GM21528 (cell line): ENCODE measurements around the gene CEBPE.
A peak's percentile ranks its signal among the peaks of the same experiment; 100 is the strongest.
"Not testable (repeated sequence)": the region's sequence is repeated elsewhere in the genome, so short reads cannot be mapped to it uniquely, and the experiment has no call there.

Experiments
- ATAC-seq: cut with Tn5 transposase; IDR thresholded peaks from one replicate; pipeline ENCODE4 v1.9.1; 2021; ENCODE audit warnings: mild to moderate bottlenecking, moderate library complexity; ENCODE audit not compliant: unreplicated experiment, low FRiP score

The CEBPE gene

GRCh38 chr14:23124337-23124954, 5.4 kb upstream of the CEBPE start:
- no peak for ATAC-seq

GRCh38 chr14:23123419-23123818, 4.4 kb upstream of the CEBPE start:
- no peak for ATAC-seq

DNA sequence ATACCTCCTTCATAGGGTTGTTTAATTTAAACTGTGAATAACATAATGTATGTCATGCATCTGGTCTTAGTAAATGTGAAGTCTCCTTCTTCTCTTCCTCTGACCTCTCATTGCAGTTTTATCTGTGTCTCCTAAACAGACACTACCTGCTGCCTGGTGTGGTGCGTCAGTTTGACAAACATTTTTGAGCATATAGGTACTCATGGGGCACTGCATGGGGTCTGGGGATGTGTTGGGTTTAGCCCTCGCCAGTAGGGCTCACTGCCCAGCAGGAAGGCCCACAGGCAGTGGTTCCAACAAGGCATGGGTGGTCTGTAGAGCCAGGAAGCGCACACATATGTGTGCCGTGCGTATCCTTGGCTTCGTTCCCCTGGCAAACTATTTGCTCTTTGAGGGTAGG, 3.0 kb upstream of the CEBPE start:
- no peak for ATAC-seq

DNA sequence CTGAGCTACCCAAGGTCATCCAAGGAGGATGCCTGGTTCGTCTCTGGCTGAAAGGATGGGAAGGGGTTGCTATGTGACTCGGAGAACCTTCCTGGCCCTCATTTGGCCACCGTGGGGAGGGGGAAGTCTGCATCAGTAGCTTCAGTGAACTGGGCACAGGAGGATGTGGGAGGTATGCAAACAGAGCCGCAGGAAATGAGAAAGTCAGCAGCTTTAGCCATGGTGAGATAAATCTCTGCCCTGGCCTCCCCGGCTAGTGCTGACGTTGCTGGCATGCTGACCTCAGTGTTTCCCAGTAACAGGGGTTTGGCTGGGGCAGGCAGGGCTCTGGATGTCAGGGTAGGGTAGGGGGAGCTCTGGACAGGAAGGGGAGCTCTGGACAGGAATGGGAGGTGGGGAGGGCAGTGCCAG, 2.3 kb upstream of the CEBPE start:
- no peak for ATAC-seq

DNA sequence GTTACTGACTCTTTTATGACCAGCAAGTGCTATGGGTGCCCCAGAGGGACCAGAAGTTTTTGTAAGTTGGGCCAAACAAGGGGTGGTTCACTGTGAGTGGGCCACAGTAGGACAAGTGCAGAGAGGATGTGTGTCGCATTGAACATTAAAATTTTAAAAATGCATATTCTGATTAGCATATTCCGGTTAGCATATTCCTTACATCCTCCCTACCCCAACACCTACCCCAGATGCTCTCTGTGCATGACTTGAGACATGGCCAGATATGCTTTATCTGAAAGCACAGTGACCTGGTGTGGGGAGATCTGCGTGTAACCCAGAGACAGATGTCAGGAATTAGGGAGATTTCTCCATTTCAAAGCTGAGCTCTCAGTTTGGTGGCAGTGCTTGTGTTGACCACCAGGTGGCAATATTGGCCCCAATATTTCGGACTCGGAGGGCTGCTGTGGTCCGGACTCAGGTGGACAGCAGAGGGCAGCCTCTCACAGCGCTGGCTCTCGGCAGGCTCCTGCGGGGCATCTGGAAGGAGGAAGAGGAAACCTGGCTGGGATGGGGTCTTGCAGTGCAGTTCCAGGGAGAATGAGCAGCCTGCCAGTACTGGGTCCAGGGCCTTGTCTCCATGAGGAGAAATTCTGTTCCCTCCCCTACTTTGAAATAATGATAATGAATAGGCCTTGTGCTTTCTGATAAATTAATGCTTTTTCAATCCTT, 1.6 kb upstream of the CEBPE start:
- ATAC-seq, result peak; percentile 74

GRCh38 chr14:23119363-23120327, 590 bp upstream of the CEBPE start:
- no peak for ATAC-seq

DNA sequence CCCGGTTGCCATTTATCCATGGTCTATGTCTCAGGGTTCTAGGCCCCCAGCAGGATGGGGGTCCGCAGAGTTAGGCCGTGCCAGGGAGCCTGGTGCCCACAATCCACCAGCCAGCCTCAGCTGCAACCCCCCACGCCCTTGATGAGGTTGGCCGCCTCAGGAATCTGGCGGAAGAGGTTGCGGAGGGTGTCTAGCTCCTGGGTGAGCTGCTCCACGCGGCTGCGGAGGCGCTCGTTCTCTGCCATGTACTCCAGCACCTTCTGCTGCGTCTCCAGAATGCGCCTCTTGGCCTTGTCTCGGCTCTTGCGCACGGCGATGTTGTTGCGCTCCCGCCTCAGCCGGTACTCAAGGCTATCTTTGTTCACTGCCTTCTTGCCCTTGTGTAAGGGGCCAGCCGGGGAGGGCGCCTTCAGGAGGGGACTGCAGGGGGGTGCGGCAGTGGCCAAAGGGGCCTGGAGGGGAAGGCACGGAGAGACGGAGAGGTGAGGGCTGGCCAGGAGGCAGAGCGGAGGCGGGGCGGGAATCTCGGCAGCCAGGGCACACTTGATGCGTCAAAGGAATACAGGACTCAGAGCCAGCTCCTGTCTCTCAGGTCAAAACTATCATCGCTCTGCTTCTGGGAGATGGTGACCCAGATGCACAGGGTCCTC, 1.6 kb downstream of the CEBPE start:
- ATAC-seq, result no peak

DNA sequence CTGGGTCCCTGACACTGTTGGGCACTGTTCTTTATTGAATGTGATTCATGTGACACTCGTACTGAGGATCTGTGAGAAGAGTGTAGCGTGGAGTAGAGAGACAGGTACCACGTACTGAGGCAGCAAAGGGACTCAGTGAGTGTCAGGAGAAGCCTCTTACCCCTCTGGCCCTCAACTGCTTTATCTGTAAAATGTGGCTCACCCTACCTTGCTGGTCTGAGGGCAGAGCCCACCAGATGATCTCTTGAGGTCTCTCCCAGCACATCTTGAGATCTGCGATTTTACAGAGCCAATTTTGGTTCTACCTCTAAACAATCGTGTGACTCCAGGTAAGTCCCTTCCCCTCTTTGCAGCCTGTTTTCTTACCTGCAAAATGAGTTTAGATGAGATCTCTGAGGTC, 3.1 kb downstream of the CEBPE start:
- no peak for ATAC-seq

DNA sequence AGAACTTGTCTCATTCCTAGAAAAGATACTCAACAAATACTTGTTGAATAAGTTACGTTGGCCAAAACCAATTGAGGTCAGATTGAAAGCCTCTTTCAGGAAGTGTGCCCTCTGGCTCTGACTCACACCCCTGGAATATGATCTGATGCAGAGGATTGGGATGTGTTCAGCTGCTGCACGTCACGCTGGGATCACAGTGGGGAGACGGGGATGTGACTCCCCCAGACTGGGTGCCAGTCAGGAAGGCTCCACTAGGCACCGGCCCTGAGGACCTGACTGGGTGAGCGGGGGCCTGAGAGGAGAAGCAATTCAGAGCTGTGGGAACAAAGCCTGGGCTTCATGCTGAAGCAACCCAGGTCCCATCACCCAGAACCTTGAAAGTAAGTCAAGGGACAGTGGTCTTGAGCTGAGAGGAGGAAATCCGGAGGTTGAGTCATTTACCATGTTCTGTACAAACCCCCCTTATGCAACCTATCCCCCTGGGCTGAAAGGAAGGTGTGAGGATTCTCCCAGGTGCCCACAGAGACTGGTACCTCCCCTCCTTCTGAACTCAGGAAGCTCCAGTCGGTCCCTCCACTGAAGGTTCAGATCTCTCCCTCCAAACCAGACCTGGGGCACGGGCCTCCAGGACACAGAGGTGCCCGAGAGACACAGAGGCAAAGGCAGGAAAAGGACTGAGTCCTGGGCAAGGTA, 3.9 kb downstream of the CEBPE start:
- no peak for ATAC-seq

DNA sequence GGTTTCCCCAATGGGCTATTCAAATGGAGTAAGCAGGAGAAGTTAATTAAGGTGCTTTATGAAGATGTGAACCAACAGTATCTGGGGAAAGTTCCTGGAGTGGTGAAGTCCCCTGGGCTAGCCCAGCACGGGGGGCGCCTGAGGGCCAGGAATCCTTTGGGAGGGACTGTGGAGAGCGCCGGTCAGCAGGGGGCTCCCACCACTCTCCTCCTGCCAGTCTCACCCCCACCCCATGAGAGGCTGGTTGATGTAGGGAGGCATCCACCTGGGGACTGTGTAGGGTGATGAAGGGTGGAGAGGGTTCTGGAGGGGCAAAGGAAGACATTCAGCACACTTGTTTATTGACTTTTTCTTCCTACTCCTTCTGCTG, 4.4 kb downstream of the CEBPE start:
- ATAC-seq, result no peak

GRCh38 chr14:23114120-23114458, 5.0 kb downstream of the CEBPE start:
- no peak for ATAC-seq

DNA sequence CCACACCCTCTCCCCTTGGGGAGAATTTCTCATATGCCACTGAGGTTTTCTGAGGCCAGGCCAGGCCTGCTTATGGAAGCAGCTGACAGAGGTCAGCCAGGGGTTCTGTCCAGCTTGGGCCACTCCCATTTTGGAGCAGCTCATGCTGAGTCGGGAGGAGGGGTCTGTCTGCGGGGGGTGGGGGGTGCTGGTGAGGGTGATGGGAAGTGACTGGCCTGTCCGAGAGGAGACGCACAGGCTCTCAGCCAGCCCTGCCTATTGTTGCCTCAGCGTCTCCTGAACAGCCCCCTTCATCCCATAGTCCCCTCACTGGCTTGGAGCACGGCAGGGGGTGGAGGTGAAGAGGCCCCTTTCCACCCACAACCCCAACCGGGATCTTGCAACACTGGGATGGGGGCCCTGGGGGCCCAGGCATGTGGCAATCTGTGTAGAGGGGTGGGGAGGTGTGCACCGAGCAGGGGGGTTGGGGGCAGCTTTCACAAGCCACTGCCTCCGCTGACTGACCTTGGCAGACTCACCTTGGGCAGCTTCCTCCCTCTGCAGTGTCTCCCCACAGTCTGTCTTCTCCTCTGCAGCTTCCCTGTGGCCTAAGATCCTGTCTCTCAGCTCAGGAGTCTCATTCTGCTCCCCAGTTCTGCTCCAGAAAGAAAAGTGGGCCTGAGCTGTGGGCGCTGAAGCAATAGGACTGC, 5.5 kb downstream of the CEBPE start:
- ATAC-seq, result no peak

- ATAC-seq, result no peak
These were observed 6.5 kb downstream of the CEBPE start for GRCh38 chr14:23112359-23113178.

- no peak for ATAC-seq
These were observed 8.3 kb downstream of the CEBPE start for GRCh38 chr14:23110579-23111365.

DNA sequence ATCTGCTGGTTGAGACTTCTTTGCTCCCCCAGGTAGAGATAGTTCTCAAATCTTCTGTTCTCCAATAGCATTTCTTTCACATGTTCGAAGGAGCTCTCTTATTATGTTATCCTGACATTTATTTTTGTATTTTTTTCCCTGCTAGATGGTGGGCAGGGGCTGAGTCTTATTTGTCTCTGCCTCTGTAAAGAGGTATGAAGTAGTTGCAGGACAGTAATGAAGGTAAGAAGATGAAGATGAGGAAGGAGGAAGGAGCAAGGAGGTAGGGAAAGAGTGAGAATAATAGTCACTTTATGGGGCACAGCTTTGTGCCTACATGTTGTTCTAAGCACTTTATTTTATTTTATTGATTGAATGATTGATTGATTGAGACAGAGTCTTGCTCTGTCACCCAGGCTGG, 9.3 kb downstream of the CEBPE start:
- no peak for ATAC-seq

DNA sequence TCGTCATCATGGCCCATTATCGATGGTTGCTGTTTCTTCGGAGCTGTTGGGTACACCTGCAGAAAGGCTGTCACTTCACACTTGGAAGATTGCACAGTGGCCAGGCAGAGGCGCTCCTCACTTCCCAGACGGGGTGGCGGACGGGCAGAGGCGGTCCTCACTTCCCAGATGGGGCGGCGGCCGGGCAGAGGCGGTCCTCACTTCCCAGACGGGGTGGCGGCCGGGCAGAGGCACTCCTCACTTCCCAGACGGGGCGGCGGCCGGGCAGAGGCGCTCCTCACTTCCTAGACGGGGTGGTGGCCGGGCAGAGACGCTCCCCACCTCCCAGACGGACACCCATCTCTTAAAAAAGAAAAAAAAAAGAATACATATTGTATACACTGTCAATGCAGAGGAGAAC, 10.9 kb downstream of the CEBPE start:
- ATAC-seq, result not testable (repeated sequence)

- ATAC-seq, result not testable (repeated sequence)
These were observed 11.4 kb downstream of the CEBPE start for GRCh38 chr14:23107620-23108019.

DNA sequence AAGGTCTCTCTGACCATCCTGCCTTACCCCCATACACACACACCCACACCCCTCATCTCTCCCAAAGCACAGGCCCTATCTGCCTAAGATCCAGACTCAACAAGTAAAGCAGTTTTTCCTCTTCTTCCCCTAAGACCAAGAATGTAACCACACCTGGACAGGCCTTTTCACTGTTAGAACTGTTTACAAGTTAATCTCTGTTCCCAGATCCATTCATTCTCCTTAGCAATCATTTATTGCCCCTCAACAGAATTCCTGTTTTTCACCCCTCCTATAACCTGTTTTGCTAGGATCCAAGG, 12.4 kb downstream of the CEBPE start:
- no peak for ATAC-seq
